SK-N-SH treated with all-trans-retinoic acid at 6 μM for 48 hours (cell line): ENCODE results near the gene TLR9.

ENCODE experiments used
- ATAC-seq: fragments of 200-7000 bp; cut with Tn5 transposase; 3 replicates; pipeline ENCODE4 v1.9.1; 2020; ENCODE audit warnings: mild to moderate bottlenecking, moderate library complexity
- ARNTL ChIP-seq: fragments of 450-650 bp; formaldehyde crosslinking; IDR thresholded peaks from 2 replicates; pipeline ENCODE4 v1.5.0; 2020; ENCODE audit warnings: low read depth, mild to moderate bottlenecking, moderate library complexity, borderline replicate concordance
- BACH2 ChIP-seq: fragments of 250-450 bp; sonication (Bioruptor Pico); IDR thresholded peaks from 2 replicates; pipeline ENCODE4 v1.9.0; 2021; ENCODE audit warnings: mild to moderate bottlenecking, borderline replicate concordance
- CREB5 ChIP-seq: fragments of 250-450 bp; sonication (Bioruptor Pico); IDR thresholded peaks from 2 replicates; pipeline ENCODE4 v1.5.1; 2020; ENCODE audit warnings: low read depth, mild to moderate bottlenecking, moderate library complexity
- CSDC2 ChIP-seq: fragments of 250-450 bp; sonication (Bioruptor Pico); IDR thresholded peaks from 2 replicates; pipeline ENCODE4 v1.5.0; 2020; ENCODE audit warnings: mild to moderate bottlenecking, moderate library complexity
- ESRRG ChIP-seq: fragments of 250-450 bp; sonication (Bioruptor Pico); IDR thresholded peaks from 2 replicates; pipeline ENCODE4 v1.6.1; 2021; ENCODE audit warnings: mild to moderate bottlenecking
- ISL1 ChIP-seq: fragments of 250-450 bp; sonication (Bioruptor Pico); IDR thresholded peaks from 2 replicates; pipeline ENCODE4 v2.1.2; 2022; ENCODE audit warnings: mild to moderate bottlenecking, moderate library complexity
- POU6F1 ChIP-seq: fragments of 250-450 bp; sonication (Bioruptor Pico); IDR thresholded peaks from 2 replicates; pipeline ENCODE4 v1.8.0; 2021; ENCODE audit warnings: low read depth, mild to moderate bottlenecking, moderate library complexity, borderline replicate concordance
- PPARA ChIP-seq: fragments of 250-450 bp; sonication (Bioruptor Pico); IDR thresholded peaks from 2 replicates; pipeline ENCODE4 v1.5.0; 2020; ENCODE audit warnings: mild to moderate bottlenecking, borderline replicate concordance
- SNAI2 ChIP-seq: fragments of 250-450 bp; sonication (Bioruptor Pico); IDR thresholded peaks from 2 replicates; pipeline ENCODE4 v1.5.0; 2020; ENCODE audit warnings: mild to moderate bottlenecking, moderate library complexity
- TCF4 ChIP-seq: fragments of 250-450 bp; sonication (Bioruptor Pico); IDR thresholded peaks from 2 replicates; pipeline ENCODE4 v1.8.0; 2021; ENCODE audit warnings: mild to moderate bottlenecking, moderate library complexity, borderline replicate concordance
- ZFP3 ChIP-seq: fragments of 250-450 bp; sonication (Bioruptor Pico); IDR thresholded peaks from 2 replicates; pipeline ENCODE4 v1.5.0; 2020; ENCODE audit warnings: mild to moderate bottlenecking, moderate library complexity
- ZFP30 ChIP-seq: fragments of 450-650 bp; formaldehyde crosslinking; IDR thresholded peaks from 2 replicates; pipeline ENCODE4 v1.5.0; 2022; ENCODE audit warnings: mild to moderate bottlenecking, moderate library complexity
- ZNF565 ChIP-seq: fragments of 450-650 bp; formaldehyde crosslinking; conservative IDR thresholded peaks from 2 replicates; pipeline ENCODE4 v1.5.0; 2020; ENCODE audit warnings: low read depth, mild to moderate bottlenecking, moderate library complexity
- ZNF8 ChIP-seq: fragments of 450-650 bp; formaldehyde crosslinking; IDR thresholded peaks from 2 replicates; pipeline ENCODE4 v1.5.0; 2020; ENCODE audit warnings: mild to moderate bottlenecking, moderate library complexity
- TF ChIP-seq, protein P1 (sequence below): fragments of 250-450 bp; sonication (Bioruptor Pico); IDR thresholded peaks from 2 replicates; pipeline ENCODE4 v1.5.0; 2020; ENCODE audit warnings: mild to moderate bottlenecking, moderate library complexity
- TF ChIP-seq, protein P2 (sequence below): fragments of 250-450 bp; sonication (Bioruptor Pico); IDR thresholded peaks from 2 replicates; pipeline ENCODE4 v1.5.1; 2021; ENCODE audit warnings: mild to moderate bottlenecking, moderate library complexity
- TF ChIP-seq, protein P3 (sequence below): fragments of 250-450 bp; sonication (Bioruptor Pico); IDR thresholded peaks from 2 replicates; pipeline ENCODE4 v1.8.0; 2020; ENCODE audit warnings: mild to moderate bottlenecking, moderate library complexity, borderline replicate concordance

TLR9 gene

GRCh38 chr3:52248816-52249547 lies 23.5 kb upstream of the TLR9 start (continued):
- TF ChIP-seq, protein P1, sequence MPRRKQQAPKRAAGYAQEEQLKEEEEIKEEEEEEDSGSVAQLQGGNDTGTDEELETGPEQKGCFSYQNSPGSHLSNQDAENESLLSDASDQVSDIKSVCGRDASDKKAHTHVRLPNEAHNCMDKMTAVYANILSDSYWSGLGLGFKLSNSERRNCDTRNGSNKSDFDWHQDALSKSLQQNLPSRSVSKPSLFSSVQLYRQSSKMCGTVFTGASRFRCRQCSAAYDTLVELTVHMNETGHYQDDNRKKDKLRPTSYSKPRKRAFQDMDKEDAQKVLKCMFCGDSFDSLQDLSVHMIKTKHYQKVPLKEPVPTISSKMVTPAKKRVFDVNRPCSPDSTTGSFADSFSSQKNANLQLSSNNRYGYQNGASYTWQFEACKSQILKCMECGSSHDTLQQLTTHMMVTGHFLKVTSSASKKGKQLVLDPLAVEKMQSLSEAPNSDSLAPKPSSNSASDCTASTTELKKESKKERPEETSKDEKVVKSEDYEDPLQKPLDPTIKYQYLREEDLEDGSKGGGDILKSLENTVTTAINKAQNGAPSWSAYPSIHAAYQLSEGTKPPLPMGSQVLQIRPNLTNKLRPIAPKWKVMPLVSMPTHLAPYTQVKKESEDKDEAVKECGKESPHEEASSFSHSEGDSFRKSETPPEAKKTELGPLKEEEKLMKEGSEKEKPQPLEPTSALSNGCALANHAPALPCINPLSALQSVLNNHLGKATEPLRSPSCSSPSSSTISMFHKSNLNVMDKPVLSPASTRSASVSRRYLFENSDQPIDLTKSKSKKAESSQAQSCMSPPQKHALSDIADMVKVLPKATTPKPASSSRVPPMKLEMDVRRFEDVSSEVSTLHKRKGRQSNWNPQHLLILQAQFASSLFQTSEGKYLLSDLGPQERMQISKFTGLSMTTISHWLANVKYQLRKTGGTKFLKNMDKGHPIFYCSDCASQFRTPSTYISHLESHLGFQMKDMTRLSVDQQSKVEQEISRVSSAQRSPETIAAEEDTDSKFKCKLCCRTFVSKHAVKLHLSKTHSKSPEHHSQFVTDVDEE (CRISPR knock-in tag), result no peak

DNA sequence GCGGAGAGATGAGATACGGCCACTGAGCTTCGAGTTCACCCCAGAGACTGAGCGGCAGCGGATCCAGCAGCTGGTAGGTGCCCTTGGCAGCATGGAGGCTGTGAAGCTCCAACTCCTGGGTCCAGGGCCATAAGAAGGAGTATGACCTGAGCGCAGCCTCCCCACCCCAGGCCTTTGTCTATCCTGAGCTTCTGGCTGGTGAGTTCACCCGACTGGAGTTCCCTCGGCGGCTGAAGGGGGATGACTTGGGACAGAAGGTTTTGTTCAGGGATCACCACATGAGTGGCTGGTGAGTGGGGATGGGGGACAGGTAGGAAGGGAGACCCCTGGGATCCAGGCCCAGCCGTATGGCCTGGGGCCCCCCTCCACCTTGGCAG lies 22.7 kb upstream of the TLR9 start:
- no peak for TF ChIP-seq ZNF8 (CRISPR knock-in tag)
- TF ChIP-seq ISL1, result no peak
- no peak for TF ChIP-seq ZFP30 (CRISPR knock-in tag)
- no peak for TF ChIP-seq SNAI2 (CRISPR knock-in tag)
- TF ChIP-seq POU6F1 (CRISPR knock-in tag), result no peak
- TF ChIP-seq ZNF565 (CRISPR knock-in tag), result no peak
- TF ChIP-seq CREB5 (CRISPR knock-in tag), result no peak
- TF ChIP-seq PPARA (CRISPR knock-in tag), result no peak
- TF ChIP-seq TCF4 (CRISPR knock-in tag), result no peak
- TF ChIP-seq, protein P2, sequence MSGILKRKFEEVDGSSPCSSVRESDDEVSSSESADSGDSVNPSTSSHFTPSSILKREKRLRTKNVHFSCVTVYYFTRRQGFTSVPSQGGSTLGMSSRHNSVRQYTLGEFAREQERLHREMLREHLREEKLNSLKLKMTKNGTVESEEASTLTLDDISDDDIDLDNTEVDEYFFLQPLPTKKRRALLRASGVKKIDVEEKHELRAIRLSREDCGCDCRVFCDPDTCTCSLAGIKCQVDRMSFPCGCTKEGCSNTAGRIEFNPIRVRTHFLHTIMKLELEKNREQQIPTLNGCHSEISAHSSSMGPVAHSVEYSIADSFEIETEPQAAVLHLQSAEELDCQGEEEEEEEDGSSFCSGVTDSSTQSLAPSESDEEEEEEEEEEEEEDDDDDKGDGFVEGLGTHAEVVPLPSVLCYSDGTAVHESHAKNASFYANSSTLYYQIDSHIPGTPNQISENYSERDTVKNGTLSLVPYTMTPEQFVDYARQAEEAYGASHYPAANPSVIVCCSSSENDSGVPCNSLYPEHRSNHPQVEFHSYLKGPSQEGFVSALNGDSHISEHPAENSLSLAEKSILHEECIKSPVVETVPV (CRISPR knock-in tag), result no peak
- ATAC-seq, result no peak

- TF ChIP-seq, protein P3, sequence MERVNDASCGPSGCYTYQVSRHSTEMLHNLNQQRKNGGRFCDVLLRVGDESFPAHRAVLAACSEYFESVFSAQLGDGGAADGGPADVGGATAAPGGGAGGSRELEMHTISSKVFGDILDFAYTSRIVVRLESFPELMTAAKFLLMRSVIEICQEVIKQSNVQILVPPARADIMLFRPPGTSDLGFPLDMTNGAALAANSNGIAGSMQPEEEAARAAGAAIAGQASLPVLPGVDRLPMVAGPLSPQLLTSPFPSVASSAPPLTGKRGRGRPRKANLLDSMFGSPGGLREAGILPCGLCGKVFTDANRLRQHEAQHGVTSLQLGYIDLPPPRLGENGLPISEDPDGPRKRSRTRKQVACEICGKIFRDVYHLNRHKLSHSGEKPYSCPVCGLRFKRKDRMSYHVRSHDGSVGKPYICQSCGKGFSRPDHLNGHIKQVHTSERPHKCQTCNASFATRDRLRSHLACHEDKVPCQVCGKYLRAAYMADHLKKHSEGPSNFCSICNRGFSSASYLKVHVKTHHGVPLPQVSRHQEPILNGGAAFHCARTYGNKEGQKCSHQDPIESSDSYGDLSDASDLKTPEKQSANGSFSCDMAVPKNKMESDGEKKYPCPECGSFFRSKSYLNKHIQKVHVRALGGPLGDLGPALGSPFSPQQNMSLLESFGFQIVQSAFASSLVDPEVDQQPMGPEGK (CRISPR knock-in tag), result no peak
- no peak for TF ChIP-seq POU6F1 (CRISPR knock-in tag)
- no peak for TF ChIP-seq TCF4 (CRISPR knock-in tag)
- no peak for TF ChIP-seq ZNF8 (CRISPR knock-in tag)
- no peak for TF ChIP-seq BACH2 (CRISPR knock-in tag)
- no peak for TF ChIP-seq ZFP3 (CRISPR knock-in tag)
- TF ChIP-seq, protein P1 (CRISPR knock-in tag), result no peak
- TF ChIP-seq ESRRG (CRISPR knock-in tag), result no peak
- no peak for TF ChIP-seq CREB5 (CRISPR knock-in tag)
- no peak for TF ChIP-seq ZNF565 (CRISPR knock-in tag)
- no peak for TF ChIP-seq CSDC2 (CRISPR knock-in tag)
- no peak for TF ChIP-seq ARNTL
- no peak for ATAC-seq
Observed at GRCh38 chr3:52247409-52248164, 22.1 kb upstream of the TLR9 start.
